Effector memory CD4-positive, alpha-beta T cell (primary cell): ENCODE measurements around the gene SLC15A3.
"Not testable (repeated sequence)": the region's sequence is repeated elsewhere in the genome, so short reads cannot be mapped to it uniquely, and the experiment has no call there.

ENCODE experiments used
- DNase-seq, 3 donors: peaks; one replicate each; pipeline ENCODE4 v3.0.0-alpha.2; 2020
- H3K27ac ChIP-seq: 2 replicates; pipeline ENCODE4 v1.7.0; 2013; ENCODE audit warnings: mild to moderate bottlenecking, low read length, moderate library complexity; ENCODE audit not compliant: insufficient read depth, poor library complexity, severe bottlenecking
- H3K27me3 ChIP-seq: replicated peaks from 2 replicates; pipeline ENCODE4 v1.7.0; 2013; ENCODE audit warnings: mild to moderate bottlenecking, low read length; ENCODE audit not compliant: insufficient read depth, control insufficient read depth, poor library complexity, severe bottlenecking
- H3K36me3 ChIP-seq: 2 replicates; pipeline ENCODE4 v1.7.0; 2013; ENCODE audit warnings: mild to moderate bottlenecking, low read length, moderate library complexity; ENCODE audit not compliant: control insufficient read depth, insufficient read depth
- H3K4me1 ChIP-seq: 2 replicates; pipeline ENCODE4 v1.7.0; 2013; ENCODE audit warnings: low read length, mild to moderate bottlenecking; ENCODE audit not compliant: control insufficient read depth, insufficient read depth, poor library complexity, severe bottlenecking
- H3K4me3 ChIP-seq: 2 replicates; pipeline ENCODE4 v1.7.0; 2013; ENCODE audit warnings: low read length, low read depth, mild to moderate bottlenecking; ENCODE audit not compliant: insufficient read depth, poor library complexity, severe bottlenecking
- H3K9me3 ChIP-seq: 2 replicates; pipeline ENCODE4 v1.7.0; 2013; ENCODE audit warnings: mild to moderate bottlenecking, low read length, moderate library complexity; ENCODE audit not compliant: control insufficient read depth

SLC15A3 gene

DNA sequence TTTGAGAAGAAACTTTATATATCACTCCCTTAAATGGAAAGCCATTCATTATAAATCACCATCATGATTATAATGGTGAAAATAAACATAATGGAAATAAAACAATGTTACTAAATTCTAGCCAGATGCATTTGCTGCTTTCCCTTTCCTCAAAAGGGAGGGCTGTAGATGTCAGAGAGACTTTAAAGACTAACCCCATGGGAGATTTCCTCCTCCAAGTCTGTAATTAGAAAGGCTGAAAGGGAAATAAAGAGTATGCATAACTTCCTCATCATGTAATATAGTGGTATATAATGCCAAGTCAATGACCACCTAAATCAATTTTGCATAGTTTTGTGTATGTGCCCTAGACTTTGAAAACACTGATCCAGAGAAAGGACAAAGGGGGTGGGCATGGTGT lies 25.9 kb upstream of the SLC15A3 start:
- Histone ChIP-seq H3K27ac (peak overlapping the region; percentile 93), H3K4me3 (peak overlapping the region; percentile 22), H3K4me1 (peaks cover 61% of the 10 kb centered on the region), H3K27me3 (no peaks in the 10 kb centered on the region), H3K36me3 (peaks cover 20% of the 10 kb centered on the region), H3K9me3 (no peaks in the 10 kb centered on the region)
- DNase-seq = no peak

DNA sequence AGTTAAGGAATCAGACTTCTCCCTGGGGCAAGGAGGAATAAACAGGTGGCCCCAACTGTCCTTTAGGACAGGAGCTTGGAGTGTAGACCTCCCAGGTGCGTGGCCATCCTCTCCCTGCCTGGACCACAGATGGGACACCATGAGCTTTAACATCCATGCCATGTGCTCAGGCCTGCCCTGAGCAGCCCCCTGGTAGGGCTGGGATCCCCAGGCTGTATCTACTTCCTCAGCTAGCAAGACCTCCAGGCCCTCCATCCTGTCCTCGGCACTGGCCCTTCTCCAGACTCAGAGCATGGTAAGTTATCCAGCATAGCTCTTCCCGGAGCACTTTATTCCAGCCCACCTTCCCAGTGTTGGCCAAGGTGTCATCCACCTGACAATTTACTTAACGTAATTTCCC lies 25.2 kb upstream of the SLC15A3 start:
- no peaks in the 10 kb centered on the region for H3K9me3 ChIP-seq
- no peak for DNase-seq
- peaks cover 55% of the 10 kb centered on the region for H3K4me1 ChIP-seq
- H3K4me3 ChIP-seq = peak overlapping the region; percentile 15
- no peaks in the 10 kb centered on the region for H3K27me3 ChIP-seq
- H3K36me3 ChIP-seq = peaks cover 16% of the 10 kb centered on the region
- peak overlapping the region; percentile 93 for H3K27ac ChIP-seq

DNA sequence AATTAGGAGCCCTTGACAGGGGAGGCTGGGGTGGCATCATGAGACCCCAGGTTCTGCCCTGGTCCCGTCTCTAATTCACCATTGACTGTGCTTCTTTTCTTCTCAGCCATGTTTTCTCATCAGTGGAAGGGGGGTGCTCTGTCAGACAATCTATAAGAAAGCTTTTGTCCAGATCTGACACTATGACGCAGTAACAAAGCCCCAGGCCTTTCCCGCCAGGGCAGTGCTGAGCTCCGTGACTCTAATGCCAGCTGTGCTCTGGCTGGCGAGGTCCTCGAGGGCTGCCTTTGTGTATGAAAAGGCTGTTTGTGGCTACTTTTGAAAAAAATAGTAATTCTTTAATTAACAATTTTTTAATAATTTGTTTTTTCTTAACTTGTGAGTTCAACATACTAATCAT lies 22.8 kb upstream of the SLC15A3 start:
- H3K27ac ChIP-seq = peak overlapping the region; percentile 93

DNA sequence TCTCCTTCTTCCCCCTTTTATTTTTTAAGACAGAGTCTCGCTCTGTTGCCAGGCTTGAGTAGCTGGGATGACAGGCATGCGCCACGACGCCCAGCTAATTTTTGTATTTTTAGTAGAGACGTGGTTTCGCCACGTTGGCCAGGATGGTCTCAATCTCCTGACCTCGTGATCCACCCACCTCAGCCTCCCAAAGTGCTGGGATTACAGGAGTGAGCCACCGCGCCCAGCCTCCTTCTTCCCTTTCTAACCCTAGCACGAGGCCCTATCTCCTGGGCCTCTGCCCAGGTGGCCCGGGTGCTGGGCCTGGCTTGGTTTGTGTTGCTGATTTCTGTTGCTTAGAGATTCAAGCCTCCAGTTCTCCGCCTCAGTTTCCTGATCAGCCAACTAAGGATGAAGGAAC lies 22.3 kb upstream of the SLC15A3 start:
- Histone ChIP-seq H3K4me3 (peak overlapping the region; percentile 96), H3K36me3 (peaks cover 16% of the 10 kb centered on the region), H3K4me1 (peaks cover 37% of the 10 kb centered on the region), H3K27ac (peak overlapping the region; percentile 93)
- not testable (repeated sequence) for DNase-seq, H3K27me3 ChIP-seq, H3K9me3 ChIP-seq

More for the DNA sequence above, 22.8 kb upstream of the SLC15A3 start:
- Histone ChIP-seq H3K9me3 (no peaks in the 10 kb centered on the region), H3K4me3 (peak overlapping the region; percentile 96), H3K4me1 (peaks cover 41% of the 10 kb centered on the region), H3K27me3 (no peaks in the 10 kb centered on the region), H3K36me3 (peaks cover 16% of the 10 kb centered on the region)
- no peak for DNase-seq

DNA sequence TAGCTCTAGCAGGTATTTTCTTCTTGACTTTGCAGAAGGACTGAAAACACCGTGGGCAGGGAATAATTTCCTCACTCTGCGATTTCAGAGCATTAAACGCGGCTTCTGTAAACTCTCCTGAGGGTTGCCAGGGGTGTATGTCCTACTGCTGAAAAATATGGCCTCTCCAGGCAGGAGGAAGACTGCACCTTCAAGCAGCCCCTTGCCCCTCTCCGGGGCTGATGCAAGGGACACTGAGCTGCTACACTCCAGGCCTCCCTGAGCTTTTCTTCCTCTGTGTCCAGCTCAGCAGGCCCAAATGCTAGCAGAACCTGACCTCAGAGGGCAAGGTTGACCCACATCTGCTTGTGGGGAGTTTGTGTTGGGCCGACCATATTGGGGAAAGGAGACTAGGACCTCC lies 21.7 kb upstream of the SLC15A3 start:
- H3K36me3 ChIP-seq = peaks cover 16% of the 10 kb centered on the region
- H3K27ac ChIP-seq = peak overlapping the region; percentile 93
- no peaks in the 10 kb centered on the region for H3K27me3 ChIP-seq
- H3K4me1 ChIP-seq = peaks cover 32% of the 10 kb centered on the region
- no peaks in the 10 kb centered on the region for H3K9me3 ChIP-seq
- peak overlapping the region; percentile 96 for H3K4me3 ChIP-seq
- DNase-seq = no peak

DNA sequence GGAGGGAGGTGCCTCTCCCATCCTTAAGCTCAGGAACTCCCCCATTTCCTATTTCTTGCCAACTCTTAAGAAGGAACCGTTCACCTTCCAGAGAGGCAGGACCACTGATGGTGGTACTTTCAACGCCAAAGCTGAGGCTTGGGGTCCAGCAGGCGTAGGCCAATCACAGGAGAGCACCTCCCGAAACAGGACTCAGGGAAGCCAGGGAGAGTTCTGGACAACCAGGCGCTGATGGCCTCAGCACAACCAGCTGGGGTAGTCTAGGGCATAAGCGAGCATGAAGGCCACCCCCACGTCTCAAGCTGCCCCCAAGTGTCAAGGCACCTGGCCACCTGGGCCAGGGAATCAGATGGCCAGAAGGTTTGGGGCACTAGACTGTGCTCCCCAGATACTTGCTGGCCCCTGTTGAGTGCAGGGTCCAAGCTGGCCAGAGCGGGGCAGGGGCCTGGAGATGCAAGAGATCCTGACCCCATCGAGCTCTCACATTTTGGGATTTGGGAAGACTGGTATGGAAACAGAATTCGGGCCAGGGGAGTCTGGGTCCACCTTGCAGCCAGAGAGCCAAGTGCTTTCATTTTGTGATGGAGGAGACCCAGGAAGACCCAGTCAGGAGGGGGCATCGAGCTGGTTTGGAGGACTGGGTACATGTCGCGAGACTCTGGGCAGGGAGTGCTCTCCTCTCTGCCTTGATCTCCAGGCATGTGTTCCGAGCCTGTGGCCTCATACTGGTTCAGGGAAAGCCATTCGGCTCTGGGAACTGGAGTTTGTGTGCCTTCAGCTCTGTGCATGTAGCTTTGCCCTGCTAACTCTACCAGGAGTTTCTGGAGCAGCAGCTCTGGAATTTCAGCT lies 20.4 kb upstream of the SLC15A3 start:
- peak overlapping the region; percentile 96 for H3K4me3 ChIP-seq
- no peak for DNase-seq
- H3K4me1 ChIP-seq = peaks cover 19% of the 10 kb centered on the region
- no peaks in the 10 kb centered on the region for H3K9me3 ChIP-seq
- no peaks in the 10 kb centered on the region for H3K27me3 ChIP-seq
- H3K27ac ChIP-seq = peak overlapping the region; percentile 93
- H3K36me3 ChIP-seq = peaks cover 10% of the 10 kb centered on the region

DNA sequence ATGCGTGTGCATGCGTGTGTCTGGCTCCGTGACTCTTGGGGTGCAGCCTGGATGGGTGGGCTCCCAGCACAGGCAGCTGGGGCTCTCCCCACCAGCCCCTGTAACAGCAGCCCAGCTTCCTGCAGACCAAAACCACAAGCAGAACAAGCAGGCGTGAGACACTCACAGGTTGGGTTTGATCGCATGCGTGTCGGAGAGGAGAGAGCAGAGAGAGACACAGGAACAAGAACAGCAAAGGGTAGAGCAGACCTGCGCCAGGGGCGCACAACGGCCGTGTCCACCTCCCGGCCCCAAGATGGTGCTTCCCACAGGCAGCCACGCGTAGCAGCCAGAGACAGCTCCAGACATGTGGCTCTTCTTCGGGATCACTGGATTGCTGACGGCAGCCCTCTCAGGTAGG lies 19.5 kb upstream of the SLC15A3 start, which contains the start of gene CD6:
CD6 (plus strand) TSS at position 161 of the 400 bp plus-strand sequence; CDS start at position 347, 186 bp downstream.
- Histone ChIP-seq H3K36me3 (peaks cover 2% of the 10 kb centered on the region), H3K9me3 (no peaks in the 10 kb centered on the region), H3K4me1 (peaks cover 10% of the 10 kb centered on the region), H3K4me3 (peak within 1 kb of the TSS; percentile 96), H3K27ac (peak within 1 kb of the TSS; percentile 93), H3K27me3 (no peaks in the 10 kb centered on the region)
- DNase-seq = peak; percentile 48 to 61 (median 58)

DNA sequence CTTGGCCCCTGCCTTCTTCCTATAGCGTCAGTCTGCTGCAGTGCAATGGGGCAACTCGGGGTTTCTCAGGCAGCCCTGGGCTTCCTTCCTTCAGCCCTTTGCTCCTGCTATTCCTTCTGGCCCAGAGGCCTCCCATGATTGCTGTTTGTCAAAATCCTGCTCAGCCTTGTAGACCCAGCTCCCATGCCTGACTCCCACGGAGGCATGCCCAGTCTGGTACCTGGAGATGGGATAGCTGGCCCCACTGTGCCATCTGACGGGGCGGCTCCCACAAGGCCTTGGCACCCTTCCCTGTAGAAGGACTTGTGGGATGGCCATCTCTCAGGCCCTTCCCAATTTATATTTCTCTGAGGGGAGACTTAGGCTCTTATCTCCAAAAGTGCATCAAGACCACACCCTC lies 18.9 kb upstream of the SLC15A3 start:
- Histone ChIP-seq H3K4me3 (peak overlapping the region; percentile 96), H3K27me3 (no peaks in the 10 kb centered on the region), H3K36me3 (no peaks in the 10 kb centered on the region), H3K9me3 (no peaks in the 10 kb centered on the region), H3K4me1 (peaks cover 9% of the 10 kb centered on the region), H3K27ac (peak overlapping the region; percentile 93)
- no peak for DNase-seq

DNA sequence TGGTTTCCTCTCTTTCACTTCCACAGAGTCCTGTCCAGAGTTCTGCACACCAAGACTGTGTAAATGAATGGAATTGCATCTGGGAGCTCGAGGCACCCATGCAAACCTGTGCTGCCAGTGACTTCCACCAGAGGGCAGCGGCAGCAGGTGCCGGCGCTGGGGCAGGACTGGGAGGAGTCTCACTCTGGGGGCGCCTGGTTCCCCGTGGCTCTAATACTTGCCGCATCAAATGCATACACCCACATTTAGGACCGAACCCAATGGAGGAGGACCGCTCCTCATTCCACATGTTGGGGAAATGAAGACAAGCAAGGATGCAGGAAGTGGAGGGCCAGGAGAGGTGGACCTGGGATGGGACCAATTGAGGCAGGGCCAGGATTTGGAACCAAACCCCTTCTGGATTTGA lies 18.4 kb upstream of the SLC15A3 start:
- peak overlapping the region; percentile 93 for H3K27ac ChIP-seq
- DNase-seq = peak; percentile 66 to 74 (median 68)
- H3K27me3 ChIP-seq = no peaks in the 10 kb centered on the region

DNA sequence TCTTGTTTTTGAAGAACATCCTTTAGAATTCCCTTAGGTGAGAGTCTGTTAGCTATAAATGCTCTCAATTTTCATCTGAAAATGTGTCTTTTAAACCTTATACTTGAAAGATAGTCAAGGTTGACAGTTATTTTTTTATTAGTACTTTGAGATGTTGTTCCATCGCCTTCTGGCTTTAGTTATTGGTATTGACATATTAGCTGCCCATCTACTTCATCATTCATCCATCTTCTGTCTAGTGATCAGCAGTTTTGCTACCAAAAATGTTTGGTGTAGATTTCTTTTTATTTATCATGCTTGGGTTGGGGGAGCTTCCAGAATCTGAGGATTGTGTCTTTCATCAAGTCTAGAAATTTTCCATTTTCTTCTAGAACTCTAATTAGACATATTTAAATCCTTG lies 16.2 kb upstream of the SLC15A3 start:
- no peaks in the 10 kb centered on the region for H3K36me3 ChIP-seq
- DNase-seq = no peak
- H3K4me3 ChIP-seq = no peak overlapping the region
- peaks cover 9% of the 10 kb centered on the region for H3K4me1 ChIP-seq
- no peaks in the 10 kb centered on the region for H3K9me3 ChIP-seq
- no peak overlapping the region for H3K27ac ChIP-seq
- H3K27me3 ChIP-seq = no peaks in the 10 kb centered on the region

More for the DNA sequence above, 18.4 kb upstream of the SLC15A3 start:
- Histone ChIP-seq H3K4me1 (peaks cover 9% of the 10 kb centered on the region), H3K36me3 (no peaks in the 10 kb centered on the region), H3K4me3 (peak overlapping the region; percentile 96), H3K9me3 (no peaks in the 10 kb centered on the region)
